ENCODE results near the gene SMURF1.

DNA sequence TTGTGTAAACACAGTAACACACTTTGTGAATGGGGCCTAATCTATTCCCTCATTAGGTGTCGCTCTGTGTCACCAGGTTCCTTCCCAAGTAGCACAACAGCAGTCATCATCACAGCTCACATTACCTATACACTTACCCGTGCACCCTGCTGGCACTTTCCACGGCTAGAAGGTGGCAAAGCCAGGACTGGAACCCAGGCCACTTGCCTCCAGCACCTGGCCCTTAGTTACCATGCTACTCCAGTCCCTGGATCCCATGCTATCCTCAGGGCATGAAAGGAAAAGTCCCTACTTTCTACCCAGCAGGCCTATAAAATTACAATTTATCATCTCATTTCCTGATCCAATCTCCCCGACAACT, 18.4 kb downstream of the SMURF1 start:
- TF ChIP-seq, protein P1, sequence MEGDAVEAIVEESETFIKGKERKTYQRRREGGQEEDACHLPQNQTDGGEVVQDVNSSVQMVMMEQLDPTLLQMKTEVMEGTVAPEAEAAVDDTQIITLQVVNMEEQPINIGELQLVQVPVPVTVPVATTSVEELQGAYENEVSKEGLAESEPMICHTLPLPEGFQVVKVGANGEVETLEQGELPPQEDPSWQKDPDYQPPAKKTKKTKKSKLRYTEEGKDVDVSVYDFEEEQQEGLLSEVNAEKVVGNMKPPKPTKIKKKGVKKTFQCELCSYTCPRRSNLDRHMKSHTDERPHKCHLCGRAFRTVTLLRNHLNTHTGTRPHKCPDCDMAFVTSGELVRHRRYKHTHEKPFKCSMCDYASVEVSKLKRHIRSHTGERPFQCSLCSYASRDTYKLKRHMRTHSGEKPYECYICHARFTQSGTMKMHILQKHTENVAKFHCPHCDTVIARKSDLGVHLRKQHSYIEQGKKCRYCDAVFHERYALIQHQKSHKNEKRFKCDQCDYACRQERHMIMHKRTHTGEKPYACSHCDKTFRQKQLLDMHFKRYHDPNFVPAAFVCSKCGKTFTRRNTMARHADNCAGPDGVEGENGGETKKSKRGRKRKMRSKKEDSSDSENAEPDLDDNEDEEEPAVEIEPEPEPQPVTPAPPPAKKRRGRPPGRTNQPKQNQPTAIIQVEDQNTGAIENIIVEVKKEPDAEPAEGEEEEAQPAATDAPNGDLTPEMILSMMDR (IDR thresholded peaks at IDR 0.05): no peak
- no peak for TF ChIP-seq POLR2A (IDR thresholded peaks at IDR 0.05)
- TF ChIP-seq POLR2AphosphoS5 (IDR thresholded peaks at IDR 0.05): no peak
